Ovary (tissue), 3 donors: ENCODE results near the gene GRIK1.

Source experiments
- CTCF ChIP-seq, 3 donors: fragments of 450-650 bp in 2 of 3; fragments of 200-600 bp in 1 of 3; IDR thresholded peaks; one replicate each; pipeline versions ENCODE4 v1.5.1 to v1.8.0; 2016 to 2022; ENCODE audit warnings: antibody characterized with exemption in 3 of 3, mild to moderate bottlenecking in 1 of 3
- EP300 ChIP-seq: sonication (generic); formaldehyde crosslinking; IDR thresholded peaks from one replicate; pipeline ENCODE4 v1.6.1; 2017; ENCODE audit warnings: antibody characterized with exemption
- donor health status: DM: no; HTN: no; CAD: no.

- TF ChIP-seq CTCF (IDR thresholded peaks at IDR 0.05) (no peak), EP300 (no peak)
Observed at GRCh38 chr21:29664615-29665014, 275.2 kb downstream of the GRIK1 start.
